Smooth muscle cell (in vitro differentiated cells): Measurements from ENCODE around the gene CHIC2. TPM values are rescaled to one million over a fixed set of nuclear protein-coding genes. Genes with fewer than 3 reads are reported as not detected.

Source experiments
- DNase-seq: peaks from one replicate; lab custom pipeline; 2025; ENCODE audit not compliant: unreplicated experiment; lab: John Stamatoyannopoulos, UW
- H2AFZ ChIP-seq: fragments of 200-600 bp; sonication (generic); 2 replicates; pipeline ENCODE4 v1.6.0; 2016; ENCODE audit warnings: antibody characterized with exemption, low read depth, mild to moderate bottlenecking
- H3F3A ChIP-seq: fragments of 200-600 bp; sonication (generic); 2 replicates; pipeline ENCODE4 v1.6.0; 2017; ENCODE audit warnings: antibody characterized with exemption, low read depth
- H3K27ac ChIP-seq: fragments of 200-600 bp; sonication (generic); 2 replicates; pipeline ENCODE4 v1.5.1; 2016; ENCODE audit warnings: low read depth, mild to moderate bottlenecking
- H3K27me3 ChIP-seq: fragments of 200-600 bp; sonication (generic); 2 replicates; pipeline ENCODE4 v1.6.1; 2016; ENCODE audit warnings: low read depth, mild to moderate bottlenecking
- H3K36me3 ChIP-seq: fragments of 200-600 bp; sonication (generic); 2 replicates; pipeline ENCODE4 v1.5.1; 2016; ENCODE audit warnings: low read depth
- H3K4me1 ChIP-seq: fragments of 200-600 bp; sonication (generic); 2 replicates; pipeline ENCODE4 v1.5.1; 2016; ENCODE audit warnings: low read depth
- H3K4me2 ChIP-seq: fragments of 200-600 bp; sonication (generic); 2 replicates; pipeline ENCODE4 v1.6.0; 2016; ENCODE audit warnings: mild to moderate bottlenecking
- H3K4me3 ChIP-seq: fragments of 200-600 bp; sonication (generic); 2 replicates; pipeline ENCODE4 v1.5.1; 2016; ENCODE audit warnings: mild to moderate bottlenecking
- H3K79me2 ChIP-seq: fragments of 200-600 bp; sonication (generic); 2 replicates; pipeline ENCODE4 v1.6.0; 2016; ENCODE audit warnings: low read depth, mild to moderate bottlenecking
- H3K9ac ChIP-seq: fragments of 200-600 bp; sonication (generic); 2 replicates; pipeline ENCODE4 v1.6.0; 2016; ENCODE audit warnings: low read depth
- H3K9me3 ChIP-seq: fragments of 200-600 bp; sonication (generic); replicated peaks from 2 replicates; pipeline ENCODE4 v1.5.1; 2016; ENCODE audit warnings: low read depth
- H4K20me1 ChIP-seq: fragments of 200-600 bp; sonication (generic); 2 replicates; pipeline ENCODE4 v1.6.0; 2016; ENCODE audit warnings: low read depth
- CTCF ChIP-seq: fragments of 200-600 bp; sonication (generic); IDR thresholded peaks from 2 replicates; pipeline ENCODE4 v1.5.1; 2017; ENCODE audit warnings: borderline replicate concordance, mild to moderate bottlenecking, antibody characterized with exemption; ENCODE audit not compliant: insufficient read depth, poor library complexity, severe bottlenecking
- WGBS: methylation state at CpG from one replicate; pipeline ENCODE4 v1.1.7; 2016; ENCODE audit warnings: low lambda C conversion rate; 5-methylcytosine and 5-hydroxymethylcytosine counted together
- polyA plus RNA-seq: library from polyadenylated mRNA; unstranded; fragments of >200 nt; fragmentation: Nextera tagmentation; extraction: Ambion mirVana; gene quantifications from 2 replicates; pipeline ENCODE4 v1.2.1, GENCODE V29; 2016
- total RNA-seq: library from RNA; depleted of rRNA; stranded (reverse); fragments of >200 nt; gene quantifications from 2 replicates; pipeline ENCODE4 v1.2.3, GENCODE V29; 2014

Gene CHIC2
- total and polyA plus RNA-seq, 2 experiments from 2014 or later = 52.2 to 61.0 TPM

GRCh38 chr4:54107951-54108748, 43.7 kb upstream of the CHIC2 start:
- no peak for TF ChIP-seq CTCF
- Histone ChIP-seq H3F3A (peaks cover 3% of the 10 kb centered on the region), H3K4me3 (peak overlapping the region; percentile 11), H2AFZ (no peak overlapping the region), H3K27me3 (peaks cover 97% of the 10 kb centered on the region), H4K20me1 (no peaks in the 10 kb centered on the region), H3K4me1 (peaks cover 28% of the 10 kb centered on the region), H3K9me3 (no peaks in the 10 kb centered on the region), H3K27ac (no peak overlapping the region), H3K4me2 (peak overlapping the region; percentile 67), H3K79me2 (no peaks in the 10 kb centered on the region), H3K9ac (no peak overlapping the region), H3K36me3 (no peaks in the 10 kb centered on the region)
- WGBS = 8% methylated on average over 22 of the region's 22 CpGs
- DNase-seq = no peak

- H2AFZ ChIP-seq = no peak overlapping the region
- no peaks in the 10 kb centered on the region for H4K20me1 ChIP-seq
- H3K79me2 ChIP-seq = no peaks in the 10 kb centered on the region
- no peak overlapping the region for H3K4me2 ChIP-seq
- H3K4me1 ChIP-seq = peaks cover 42% of the 10 kb centered on the region
- no peaks in the 10 kb centered on the region for H3K9me3 ChIP-seq
- H3K4me3 ChIP-seq = no peak overlapping the region
- WGBS = 88% methylated on average over 1 of the region's 1 CpG
- H3F3A ChIP-seq = peaks cover 8% of the 10 kb centered on the region
- H3K27ac ChIP-seq = no peak overlapping the region
- no peak overlapping the region for H3K9ac ChIP-seq
- DNase-seq = no peak
- peaks cover 99% of the 10 kb centered on the region for H3K27me3 ChIP-seq
- no peaks in the 10 kb centered on the region for H3K36me3 ChIP-seq
- TF ChIP-seq CTCF = no peak
These were observed 40.5 kb upstream of the CHIC2 start for GRCh38 chr4:54104907-54105306.

- Histone ChIP-seq H3K4me1 (peaks cover 39% of the 10 kb centered on the region), H2AFZ (peak overlapping the region; percentile 93)
These were observed 38.8 kb upstream of the CHIC2 start for GRCh38 chr4:54103190-54103574.

More at GRCh38 chr4:54103190-54103574, 38.8 kb upstream of the CHIC2 start:
- H3K36me3 ChIP-seq = no peaks in the 10 kb centered on the region
- no peak for DNase-seq
- H3F3A ChIP-seq = peaks cover 8% of the 10 kb centered on the region
- H3K79me2 ChIP-seq = no peaks in the 10 kb centered on the region
- H3K27me3 ChIP-seq = peaks cover 99% of the 10 kb centered on the region
- H3K9ac ChIP-seq = no peak overlapping the region
- H3K9me3 ChIP-seq = no peaks in the 10 kb centered on the region
- no peak overlapping the region for H3K27ac ChIP-seq
- no peak for TF ChIP-seq CTCF
- WGBS = 7% methylated on average over 8 of the region's 8 CpGs
- peak overlapping the region; percentile 43 for H3K4me3 ChIP-seq
- peak overlapping the region; percentile 89 for H3K4me2 ChIP-seq
- no peaks in the 10 kb centered on the region for H4K20me1 ChIP-seq
